ENCODE measurements around the gene MRGPRX3. TPM values are rescaled to one million over a fixed set of nuclear protein-coding genes. Genes with fewer than 3 reads are reported as not detected.

Gene MRGPRX3
- total RNA-seq, 1 experiment from 2014 or later = not detected

GRCh38 chr11:18144243-18144642 lies 11.9 kb downstream of the MRGPRX3 start:
- intact Hi-C loops (cut with micrococcal nuclease) = no loop called here
- Histone ChIP-seq H4K20me1 (ENCODE audit: low read length) (no peaks in the 10 kb centered on the region), H3K9me2 (replicated peaks; ENCODE audit: low read length) (no peaks in the 10 kb centered on the region), H3K79me2 (ENCODE audit: low read length) (no peaks in the 10 kb centered on the region), H3K4me3 (ENCODE audit: low read length) (no peak overlapping the region), H3F3A (ENCODE audit: low read length, unreplicated experiment) (no peaks in the 10 kb centered on the region), H3K9ac (ENCODE audit: low read length) (no peak overlapping the region), H3K27ac (ENCODE audit: low read length) (no peak overlapping the region), H3K9me3 (ENCODE audit: low read length) (no peaks in the 10 kb centered on the region), H3K4me2 (ENCODE audit: low read length) (no peak overlapping the region), H2AFZ (ENCODE audit: low read length) (no peak overlapping the region), H3K36me3 (ENCODE audit: low read depth, low read length) (no peaks in the 10 kb centered on the region), H3K27me3 (ENCODE audit: low read length) (peaks cover 30% of the 10 kb centered on the region), H3K4me1 (ENCODE audit: insufficient read depth, low read length) (0 out of 2 replicates have a peak, but pooled peaks cover 3% of the 10 kb centered on the region)
- ATAC-seq (peak; percentile 76), DNase-seq (peak; percentile 31)
- ChIA-PET POLR2A (ENCODE audit: unreplicated experiment) (no interaction called here), CTCF (no interaction called here)
- TF ChIP-seq EZH2 (IDR thresholded peaks at IDR 0.05; ENCODE audit: low read length, unreplicated experiment) = no peak
- no peak for TF ChIP-seq CTCF (conservative IDR thresholded peaks at IDR 0.05; ENCODE audit: low read depth, low read length)
- TF ChIP-seq EZH2phosphoT487 (IDR thresholded peaks at IDR 0.05; ENCODE audit: borderline replicate concordance, low read length) = no peak
- no TSS peak for BruUV-seq (replicated peaks)

- TF ChIP-seq CTCF (conservative IDR thresholded peaks at IDR 0.05; ENCODE audit: low read depth, low read length) (0 out of 2 replicates have a peak, but pooled peaks have one; percentile 19), EZH2phosphoT487 (IDR thresholded peaks at IDR 0.05; ENCODE audit: borderline replicate concordance, low read length) (no peak), EZH2 (IDR thresholded peaks at IDR 0.05; ENCODE audit: low read length, unreplicated experiment) (no peak)
- H3K9ac ChIP-seq (ENCODE audit: low read length) = no peak overlapping the region
- no peaks in the 10 kb centered on the region for H3K79me2 ChIP-seq (ENCODE audit: low read length)
- H3K27ac ChIP-seq (ENCODE audit: low read length) = no peak overlapping the region
- no peaks in the 10 kb centered on the region for H4K20me1 ChIP-seq (ENCODE audit: low read length)
- H3K36me3 ChIP-seq (ENCODE audit: low read depth, low read length) = no peaks in the 10 kb centered on the region
- intact Hi-C loops (cut with micrococcal nuclease) = no loop called here
- BruUV-seq (replicated peaks) = no TSS peak
- H3K4me3 ChIP-seq (ENCODE audit: low read length) = no peak overlapping the region
- no peak overlapping the region for H2AFZ ChIP-seq (ENCODE audit: low read length)
- 0 out of 2 replicates have a peak, but pooled peaks cover 3% of the 10 kb centered on the region for H3K4me1 ChIP-seq (ENCODE audit: insufficient read depth, low read length)
- H3K9me3 ChIP-seq (ENCODE audit: low read length) = no peaks in the 10 kb centered on the region
- ChIA-PET POLR2A (ENCODE audit: unreplicated experiment) (no interaction called here), CTCF (no interaction called here)
- no peaks in the 10 kb centered on the region for H3K9me2 ChIP-seq (replicated peaks; ENCODE audit: low read length)
- DNase-seq (no peak), ATAC-seq (no peak)
- H3K27me3 ChIP-seq (ENCODE audit: low read length) = peaks cover 31% of the 10 kb centered on the region
- H3F3A ChIP-seq (ENCODE audit: low read length, unreplicated experiment) = no peaks in the 10 kb centered on the region
- no peak overlapping the region for H3K4me2 ChIP-seq (ENCODE audit: low read length)
These were observed 12.7 kb downstream of the MRGPRX3 start for GRCh38 chr11:18145025-18145424.

GRCh38 chr11:18145837-18146236 lies 13.5 kb downstream of the MRGPRX3 start:
- intact Hi-C loops (cut with micrococcal nuclease) = no loop called here
- CTCF ChIA-PET = no interaction called here
- H3K79me2 ChIP-seq (ENCODE audit: low read length) = no peaks in the 10 kb centered on the region
- H3K9ac ChIP-seq (ENCODE audit: low read length) = no peak overlapping the region
- peaks cover 30% of the 10 kb centered on the region for H3K27me3 ChIP-seq (ENCODE audit: low read length)
- H3K9me2 ChIP-seq (replicated peaks; ENCODE audit: low read length) = no peaks in the 10 kb centered on the region
- no peak overlapping the region for H2AFZ ChIP-seq (ENCODE audit: low read length)
- no peak overlapping the region for H3K4me2 ChIP-seq (ENCODE audit: low read length)
- no peaks in the 10 kb centered on the region for H3K9me3 ChIP-seq (ENCODE audit: low read length)
- no peaks in the 10 kb centered on the region for H4K20me1 ChIP-seq (ENCODE audit: low read length)
- no peaks in the 10 kb centered on the region for H3K36me3 ChIP-seq (ENCODE audit: low read depth, low read length)
- H3K4me1 ChIP-seq (ENCODE audit: insufficient read depth, low read length) = 0 out of 2 replicates have a peak, but pooled peaks cover 3% of the 10 kb centered on the region
- H3F3A ChIP-seq (ENCODE audit: low read length, unreplicated experiment) = no peaks in the 10 kb centered on the region
- H3K4me3 ChIP-seq (ENCODE audit: low read length) = no peak overlapping the region
- no peak for TF ChIP-seq EZH2phosphoT487 (IDR thresholded peaks at IDR 0.05; ENCODE audit: borderline replicate concordance, low read length)
- no peak for TF ChIP-seq CTCF (conservative IDR thresholded peaks at IDR 0.05; ENCODE audit: low read depth, low read length)
- no peak for TF ChIP-seq EZH2 (IDR thresholded peaks at IDR 0.05; ENCODE audit: low read length, unreplicated experiment)
- POLR2A ChIA-PET (ENCODE audit: unreplicated experiment) = no interaction called here
- BruUV-seq (replicated peaks) = no TSS peak
- ATAC-seq (no peak), DNase-seq (no peak)
- H3K27ac ChIP-seq (ENCODE audit: low read length) = no peak overlapping the region

Data from PC-3 (cell line).